GM19240 (cell line): ENCODE measurements around the gene ZBTB8B.
"Not testable (repeated sequence)": the region's sequence is repeated elsewhere in the genome, so short reads cannot be mapped to it uniquely, and the experiment has no call there.

Experiments
- DNase-seq: peaks from one replicate; pipeline ENCODE4 v3.0.0; 2011; ENCODE audit warnings: low spot score; ENCODE audit not compliant: insufficient read length

Gene ZBTB8B

DNA sequence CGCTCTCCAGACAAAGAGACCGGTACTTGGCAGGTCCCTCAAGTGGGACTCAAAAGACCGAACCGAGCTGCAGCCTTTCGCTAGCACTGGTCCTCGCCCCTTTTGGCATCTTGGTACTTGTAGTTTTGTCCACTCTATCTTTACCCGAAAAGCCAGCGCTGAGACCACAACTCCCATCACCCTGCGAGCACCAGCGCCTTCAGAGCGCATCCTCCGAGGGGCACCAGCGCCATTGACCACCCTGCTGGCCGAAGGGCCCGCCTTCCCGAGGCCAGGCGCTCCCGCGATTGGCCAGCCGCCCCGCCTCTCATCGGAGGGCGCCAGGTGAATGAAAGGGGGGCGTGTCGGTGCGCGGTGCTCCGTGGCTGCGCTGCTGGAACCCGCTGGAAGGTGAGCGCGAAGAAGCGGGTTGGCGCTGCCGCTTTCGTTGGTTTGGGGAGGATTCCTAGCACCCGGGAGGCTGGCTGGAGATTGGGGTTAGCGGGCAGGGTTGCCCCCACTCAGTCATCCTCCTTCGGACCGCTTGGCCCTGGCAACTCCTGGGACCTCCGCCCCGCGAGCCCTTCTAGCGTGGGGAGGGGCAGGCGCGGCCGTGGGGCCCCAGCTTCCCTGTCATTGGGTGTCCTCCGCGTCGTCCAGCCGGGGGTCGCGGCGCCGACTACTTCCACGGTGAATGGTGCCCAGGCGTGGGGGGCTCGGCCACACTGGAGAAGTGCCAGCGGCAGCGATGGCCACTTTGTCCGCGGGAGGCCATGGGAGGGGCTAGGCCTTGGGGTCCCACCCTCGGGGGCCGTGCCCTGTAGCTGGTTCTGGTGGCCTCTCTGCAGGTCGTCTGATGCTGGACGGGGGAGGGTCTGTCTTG lies at the start of gene ZBTB8B:
Gene ZBTB8B (plus strand): TSS at position 357 of the 862 bp plus-strand sequence. CDS start 5,553 bp downstream, outside the sequence.
- peak; percentile 25 for DNase-seq

- DNase-seq, result no peak
Observed at GRCh38 chr1:32421775-32422174, 43.1 kb upstream of the ZBTB8B start.

DNA sequence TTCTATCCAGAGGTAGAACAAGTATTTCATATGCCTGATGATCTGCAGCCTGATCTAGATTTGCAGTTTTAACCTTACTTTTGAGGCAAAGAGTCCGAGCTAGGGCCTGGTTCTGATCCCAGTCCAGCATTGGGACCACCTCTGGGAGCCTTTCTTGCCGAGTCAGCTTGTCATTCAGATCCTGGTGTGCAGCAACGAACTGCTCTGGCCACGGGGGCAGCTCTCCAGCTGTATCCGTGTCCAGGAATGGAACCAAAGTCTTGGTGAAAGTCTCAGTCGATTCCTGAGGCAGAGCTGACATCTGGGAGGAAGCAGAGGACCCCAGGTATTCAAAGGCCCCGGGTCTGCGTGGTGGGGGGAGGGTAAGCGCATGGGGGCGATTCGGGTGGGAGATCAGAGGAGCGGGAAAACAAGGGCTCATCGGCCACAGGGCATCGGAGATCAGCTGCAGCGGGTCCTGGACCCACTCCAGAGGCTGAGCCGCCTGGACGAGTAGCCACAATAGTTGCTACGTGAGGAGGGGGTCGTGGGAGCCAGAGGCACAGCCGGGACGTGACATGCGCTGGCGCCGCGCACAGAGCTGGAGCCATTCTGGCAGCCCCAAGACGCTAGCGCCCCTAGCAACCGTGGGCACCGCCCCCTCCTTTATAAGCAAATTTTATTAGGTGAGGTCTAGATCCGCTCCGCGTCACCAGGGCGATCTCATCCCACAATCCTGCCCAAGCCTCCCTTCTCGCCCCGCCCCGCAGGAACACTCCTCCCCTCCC lies 38.2 kb upstream of the ZBTB8B start:
- no peak for DNase-seq

DNA sequence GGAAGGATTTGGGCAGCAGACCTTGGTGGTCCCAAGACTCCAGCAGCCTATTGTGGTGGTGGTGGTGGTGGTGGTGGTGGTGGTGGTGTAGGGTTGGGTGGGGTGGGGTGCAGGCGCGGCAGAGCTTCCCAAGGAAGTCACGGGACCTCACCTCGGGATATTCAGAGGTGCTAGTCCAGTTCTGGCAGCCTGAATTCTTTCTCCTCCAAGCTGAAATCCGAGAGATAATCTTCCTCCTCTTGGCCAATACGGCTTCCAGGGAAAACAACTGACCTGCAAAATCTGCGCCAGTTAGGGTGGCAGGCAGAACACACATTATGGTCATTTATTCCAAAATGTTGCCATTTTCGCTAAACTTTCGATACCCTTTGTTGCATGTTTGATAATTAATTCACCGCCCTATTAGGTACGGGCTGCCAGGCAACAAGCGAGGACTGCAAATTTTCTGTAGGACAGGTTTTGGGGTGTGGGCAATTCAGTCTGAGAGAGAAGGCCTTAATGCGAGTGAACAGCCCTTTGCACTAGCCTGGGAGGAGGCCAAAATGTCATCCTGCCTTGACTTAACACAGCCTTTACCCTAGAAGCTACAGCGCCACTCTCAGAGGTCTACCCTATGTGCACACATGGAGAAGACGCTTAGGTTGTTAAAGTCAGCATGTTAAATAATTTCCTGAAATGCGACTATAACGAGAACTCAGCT lies 37.5 kb upstream of the ZBTB8B start:
- DNase-seq, result no peak

- DNase-seq, result peak; percentile 25
Observed at GRCh38 chr1:32431736-32432400, 33.0 kb upstream of the ZBTB8B start.

GRCh38 chr1:32438136-32438535 lies 26.7 kb upstream of the ZBTB8B start:
- DNase-seq, result no peak

GRCh38 chr1:32438777-32439176 lies 26.1 kb upstream of the ZBTB8B start:
- not testable (repeated sequence) for DNase-seq

- DNase-seq, result not testable (repeated sequence)
Observed at GRCh38 chr1:32441467-32441866, 23.4 kb upstream of the ZBTB8B start.

DNA sequence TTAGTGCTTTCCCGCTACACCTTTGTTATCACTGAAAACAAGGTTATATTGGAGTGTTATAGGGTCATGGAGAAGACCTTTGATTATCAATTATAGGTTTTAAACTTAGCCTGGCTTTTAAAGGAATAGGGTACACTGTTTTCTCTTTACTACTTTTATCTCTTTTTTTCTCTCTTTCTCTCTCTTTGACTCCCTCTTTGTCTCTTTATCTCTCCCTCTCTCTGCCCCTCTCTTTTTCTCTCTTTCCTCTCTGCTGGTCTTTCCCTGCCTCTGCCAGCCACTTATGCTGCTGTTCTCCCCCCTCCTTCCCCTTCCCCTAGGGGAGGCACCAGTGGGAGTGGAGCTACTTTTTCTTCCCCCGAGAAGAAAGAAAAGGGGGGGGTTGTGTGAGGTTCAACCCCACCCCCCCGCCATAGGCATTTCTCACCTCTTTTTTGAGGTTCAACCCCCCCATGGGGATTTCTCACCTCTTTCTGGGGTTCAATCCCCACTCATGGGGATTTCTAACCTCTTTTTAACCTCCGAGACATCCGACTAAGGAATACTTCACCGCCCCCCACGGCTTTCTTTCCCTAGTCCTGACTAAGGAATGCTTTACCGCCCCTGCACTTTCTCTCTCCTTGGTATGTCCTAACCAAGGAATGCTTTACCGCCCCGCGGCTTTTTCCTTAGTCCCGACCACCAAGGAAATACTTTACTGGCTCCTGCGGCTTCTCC lies 17.2 kb upstream of the ZBTB8B start:
- DNase-seq, result no peak

GRCh38 chr1:32448186-32448772 lies 16.6 kb upstream of the ZBTB8B start:
- not testable (repeated sequence) for DNase-seq

GRCh38 chr1:32448773-32449456 lies 16.0 kb upstream of the ZBTB8B start:
- DNase-seq, result no peak

DNA sequence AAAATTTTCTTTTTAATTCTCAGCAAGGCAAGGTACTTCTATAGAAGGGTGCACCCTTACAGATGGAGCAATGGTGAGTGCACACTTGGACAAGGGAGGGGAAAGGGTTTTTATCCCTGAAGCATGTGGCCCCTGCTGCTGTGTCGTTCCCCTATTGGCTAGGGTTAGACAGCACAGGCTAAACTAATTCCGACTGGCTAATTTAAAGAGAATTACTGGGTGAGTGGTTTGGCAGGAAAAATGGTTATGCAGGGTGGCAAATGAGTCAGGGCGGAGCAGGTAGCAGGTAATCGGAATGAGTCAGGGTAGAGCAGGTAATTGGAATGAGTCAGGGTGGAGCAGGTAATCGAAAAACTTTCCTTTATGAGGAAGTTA lies 15.4 kb upstream of the ZBTB8B start:
- not testable (repeated sequence) for DNase-seq

DNA sequence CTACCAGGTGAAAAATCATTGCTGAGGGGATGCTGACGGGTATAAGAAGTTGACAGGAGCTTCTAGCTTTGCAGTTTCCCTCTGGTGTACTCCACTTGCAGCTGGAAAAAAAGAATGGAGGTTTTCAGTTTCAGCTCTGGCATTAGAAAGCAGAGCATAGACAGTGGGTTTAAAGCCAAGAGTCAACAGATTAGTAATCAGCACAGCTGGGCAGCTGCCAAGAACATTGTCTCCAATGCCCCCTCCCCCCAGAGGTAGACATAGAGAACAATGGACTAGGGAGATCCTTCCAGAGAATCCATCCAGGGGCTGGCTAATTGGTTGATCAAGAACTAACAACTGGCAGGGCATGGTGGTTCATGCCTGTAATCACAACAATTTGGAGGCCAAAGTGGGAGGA lies 10.1 kb upstream of the ZBTB8B start:
- no peak for DNase-seq

GRCh38 chr1:32455958-32456357 lies 8.9 kb upstream of the ZBTB8B start:
- no peak for DNase-seq

- not testable (repeated sequence) for DNase-seq
Observed at GRCh38 chr1:32458798-32459197, 6.1 kb upstream of the ZBTB8B start.

GRCh38 chr1:32462977-32463376 lies 1.9 kb upstream of the ZBTB8B start:
- not testable (repeated sequence) for DNase-seq

DNA sequence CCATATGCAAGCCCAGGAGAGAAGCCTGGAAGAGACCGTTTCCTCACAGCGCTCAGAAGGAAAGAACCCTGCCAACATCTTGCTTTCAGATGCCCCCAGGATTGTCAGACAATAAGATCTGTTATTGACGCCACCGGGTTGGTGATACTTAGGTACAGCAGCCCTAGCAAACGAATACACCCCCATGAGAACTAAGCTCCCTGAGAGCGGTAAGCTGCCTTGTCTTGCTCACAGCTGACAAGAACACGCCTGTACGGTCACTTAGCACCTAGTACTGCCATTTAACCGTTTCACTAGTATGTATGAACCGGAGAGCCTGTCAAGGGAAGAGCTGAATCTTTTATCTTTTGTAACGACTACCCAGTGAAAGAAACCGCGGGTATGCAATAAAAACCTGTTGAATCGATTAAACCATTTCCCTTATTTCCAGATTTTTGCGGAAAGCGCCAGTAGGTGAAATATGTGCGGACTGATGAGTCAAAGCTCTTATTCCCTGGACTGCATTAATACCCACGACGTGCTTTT lies 619 bp upstream of the ZBTB8B start:
- DNase-seq, result no peak

- DNase-seq, result no peak
Observed at GRCh38 chr1:32465578-32465933, 684 bp downstream of the ZBTB8B start.

GRCh38 chr1:32466761-32467160 lies 1.9 kb downstream of the ZBTB8B start:
- no peak for DNase-seq

- no peak for DNase-seq
Observed at GRCh38 chr1:32468791-32469190, 3.9 kb downstream of the ZBTB8B start.
